Mesothelial cell of epicardium (in vitro differentiated cells): ENCODE results near the gene PABPC3. TPM values are rescaled to one million over a fixed set of nuclear protein-coding genes. Genes with fewer than 3 reads are reported as not detected.

Experiments used
- DNase-seq, 2 experiments: peaks; one replicate each; pipeline ENCODE4 v3.0.0; 2021; ENCODE audit warnings: low spot score in 2 of 2; ENCODE audit not compliant: unreplicated experiment in 2 of 2
- H3K27ac Mint-ChIP-seq: 2 replicates; pipeline ENCODE4 v1.8.0; 2021; ENCODE audit warnings: mixed read lengths
- H3K27me3 Mint-ChIP-seq: 2 replicates; pipeline ENCODE4 v1.8.0; 2021; ENCODE audit warnings: low read depth, mixed read lengths
- H3K36me3 Mint-ChIP-seq: 2 replicates; pipeline ENCODE4 v1.8.0; 2021; ENCODE audit warnings: mixed read lengths
- H3K4me1 Mint-ChIP-seq: 2 replicates; pipeline ENCODE4 v1.8.0; 2021; ENCODE audit warnings: mixed read lengths
- H3K4me3 Mint-ChIP-seq: 2 replicates; pipeline ENCODE4 v1.8.0; 2021; ENCODE audit warnings: mild to moderate bottlenecking, moderate library complexity, mixed read lengths
- H3K9me3 Mint-ChIP-seq: 2 replicates; pipeline ENCODE4 v1.8.0; 2021; ENCODE audit warnings: mixed read lengths
- total RNA-seq: library from RNA; stranded (reverse); gene quantifications from 3 replicates; pipeline ENCODE4 v1.2.1, GENCODE V29; 2021
- TF ChIP-seq, protein P1 (sequence below): fragments of 200-600 bp; sonication (generic); IDR thresholded peaks from one replicate; pipeline ENCODE4 v1.5.0; 2021; ENCODE audit warnings: antibody characterized with exemption; ENCODE audit not compliant: unreplicated experiment

PABPC3 gene
- total RNA-seq, 1 donor from 2014 or later: 0.29 TPM

DNA sequence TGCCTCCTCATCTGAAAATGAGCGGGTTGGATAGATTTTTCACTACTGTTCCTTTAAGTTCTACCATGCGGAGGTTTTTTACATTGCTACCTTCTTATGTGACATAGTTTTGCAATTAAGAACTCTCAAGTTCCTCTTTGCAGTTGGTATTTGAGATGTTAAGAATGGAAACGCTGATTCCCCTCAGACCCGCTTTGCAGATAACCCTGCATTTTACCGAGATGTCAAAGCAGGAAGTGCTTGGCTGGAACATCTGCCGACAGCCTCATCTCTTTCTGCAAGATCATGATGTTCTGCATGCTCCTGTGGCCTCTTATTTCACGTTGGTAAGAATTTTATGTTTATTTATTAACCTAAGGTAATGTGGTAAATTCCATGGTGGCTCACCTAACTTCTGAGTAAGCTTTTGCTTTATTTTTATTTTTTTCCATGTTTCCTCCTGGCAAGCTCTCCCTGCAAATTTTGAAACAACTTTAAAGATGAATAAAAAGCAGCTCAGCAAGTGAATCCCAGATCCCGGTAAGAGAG, 22.5 kb downstream of the PABPC3 start:
- Mint-ChIP-seq H3K4me3 (no peak overlapping the region), H3K27ac (no peak overlapping the region), H3K9me3 (peaks cover 21% of the 10 kb centered on the region), H3K4me1 (peaks cover 23% of the 10 kb centered on the region), H3K36me3 (peaks cover under 1% of the 10 kb centered on the region), H3K27me3 (no peaks in the 10 kb centered on the region)
- TF ChIP-seq, protein P1, sequence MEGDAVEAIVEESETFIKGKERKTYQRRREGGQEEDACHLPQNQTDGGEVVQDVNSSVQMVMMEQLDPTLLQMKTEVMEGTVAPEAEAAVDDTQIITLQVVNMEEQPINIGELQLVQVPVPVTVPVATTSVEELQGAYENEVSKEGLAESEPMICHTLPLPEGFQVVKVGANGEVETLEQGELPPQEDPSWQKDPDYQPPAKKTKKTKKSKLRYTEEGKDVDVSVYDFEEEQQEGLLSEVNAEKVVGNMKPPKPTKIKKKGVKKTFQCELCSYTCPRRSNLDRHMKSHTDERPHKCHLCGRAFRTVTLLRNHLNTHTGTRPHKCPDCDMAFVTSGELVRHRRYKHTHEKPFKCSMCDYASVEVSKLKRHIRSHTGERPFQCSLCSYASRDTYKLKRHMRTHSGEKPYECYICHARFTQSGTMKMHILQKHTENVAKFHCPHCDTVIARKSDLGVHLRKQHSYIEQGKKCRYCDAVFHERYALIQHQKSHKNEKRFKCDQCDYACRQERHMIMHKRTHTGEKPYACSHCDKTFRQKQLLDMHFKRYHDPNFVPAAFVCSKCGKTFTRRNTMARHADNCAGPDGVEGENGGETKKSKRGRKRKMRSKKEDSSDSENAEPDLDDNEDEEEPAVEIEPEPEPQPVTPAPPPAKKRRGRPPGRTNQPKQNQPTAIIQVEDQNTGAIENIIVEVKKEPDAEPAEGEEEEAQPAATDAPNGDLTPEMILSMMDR: no peak
- no peak for DNase-seq

DNA sequence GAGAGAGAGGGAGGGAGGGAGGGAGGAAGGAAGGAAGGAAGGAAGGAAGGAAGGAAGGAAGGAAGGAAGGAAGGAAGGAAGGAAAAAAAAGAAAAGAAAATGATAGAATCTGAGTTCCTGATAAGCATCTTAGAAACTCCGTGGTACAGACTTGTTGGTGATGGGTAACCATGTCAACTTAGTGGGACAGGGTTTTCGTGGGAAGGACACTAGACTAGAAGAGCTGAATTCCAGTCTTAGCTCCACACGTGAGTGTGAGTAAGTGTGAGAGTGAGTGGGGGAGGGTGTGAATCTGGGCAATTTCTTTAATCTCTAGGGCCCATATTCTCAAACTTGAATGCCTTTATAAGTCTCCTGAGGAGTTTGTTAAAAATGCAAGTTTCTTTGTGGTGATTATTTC, 35.0 kb downstream of the PABPC3 start:
- TF ChIP-seq, protein P1: no peak
- DNase-seq: no peak
- no peaks in the 10 kb centered on the region for H3K4me1 Mint-ChIP-seq
- H3K27me3 Mint-ChIP-seq: peaks cover 2% of the 10 kb centered on the region
- H3K36me3 Mint-ChIP-seq: no peaks in the 10 kb centered on the region
- peaks cover 21% of the 10 kb centered on the region for H3K9me3 Mint-ChIP-seq
- H3K4me3 Mint-ChIP-seq: no peak overlapping the region
- H3K27ac Mint-ChIP-seq: no peak overlapping the region

DNA sequence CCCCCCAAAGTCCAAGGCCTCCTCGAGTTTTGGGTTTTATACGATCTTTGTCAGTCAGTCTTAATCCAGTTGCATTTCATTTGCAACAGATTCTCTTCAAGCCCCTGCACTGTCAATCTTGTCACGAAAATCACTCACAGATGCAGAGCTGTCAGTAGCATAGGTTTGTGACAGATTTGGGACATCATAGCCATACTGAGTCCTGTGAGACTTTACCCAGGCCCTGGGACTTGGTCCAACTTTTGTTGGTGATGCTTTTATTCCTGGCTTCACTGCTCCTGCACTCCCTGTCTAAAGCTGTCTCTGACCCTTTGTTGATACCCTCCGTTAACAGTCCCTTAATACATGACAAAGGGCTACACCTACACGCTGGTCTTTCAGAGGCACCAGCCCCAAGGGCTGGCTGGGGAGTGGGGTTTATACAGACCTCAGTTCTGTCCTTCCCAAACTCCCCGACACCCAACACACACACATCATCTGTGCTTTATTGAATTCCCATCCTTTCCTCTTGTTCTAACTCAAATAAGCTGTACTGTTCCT, 36.0 kb downstream of the PABPC3 start:
- H3K4me1 Mint-ChIP-seq: peaks cover 4% of the 10 kb centered on the region
- H3K27me3 Mint-ChIP-seq: peaks cover 2% of the 10 kb centered on the region
- no peak overlapping the region for H3K27ac Mint-ChIP-seq
- H3K4me3 Mint-ChIP-seq: no peak overlapping the region
- no peak for DNase-seq
- peaks cover 13% of the 10 kb centered on the region for H3K9me3 Mint-ChIP-seq
- TF ChIP-seq, protein P1: no peak
- H3K36me3 Mint-ChIP-seq: no peaks in the 10 kb centered on the region

DNA sequence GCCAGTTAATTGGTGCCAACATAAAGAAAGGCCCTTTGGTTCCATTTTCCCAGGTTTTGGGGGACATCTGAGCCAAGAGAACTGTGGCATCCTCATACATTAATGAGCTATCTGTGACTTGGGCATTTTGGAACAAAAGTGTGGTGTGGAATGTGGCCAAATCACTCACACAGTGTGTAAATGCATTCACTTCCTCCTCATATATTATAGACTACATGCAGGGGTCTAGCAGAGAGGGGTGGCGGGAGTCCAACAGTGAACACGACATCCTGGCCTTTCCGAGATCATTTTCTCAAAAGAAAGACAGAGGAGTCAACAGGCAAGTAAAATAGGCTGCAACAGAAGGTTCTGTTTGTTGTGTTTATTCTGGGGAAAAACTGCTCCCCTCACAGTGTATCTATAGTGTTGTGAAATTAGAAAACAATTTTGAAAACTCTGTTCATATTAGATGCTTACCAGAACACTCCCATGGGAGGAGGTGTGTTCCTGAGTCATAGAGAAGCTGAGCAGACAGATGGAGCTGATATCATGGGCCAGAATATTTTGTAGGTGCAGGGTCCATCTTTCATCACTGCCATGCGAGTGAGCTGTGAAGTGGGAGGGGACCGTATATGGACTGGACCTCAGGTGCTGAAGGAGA, 36.9 kb downstream of the PABPC3 start:
- H3K9me3 Mint-ChIP-seq: peaks cover 9% of the 10 kb centered on the region
- peaks cover 2% of the 10 kb centered on the region for H3K27me3 Mint-ChIP-seq
- no peak overlapping the region for H3K27ac Mint-ChIP-seq
- TF ChIP-seq, protein P1: no peak
- no peak for DNase-seq
- H3K4me1 Mint-ChIP-seq: peaks cover 13% of the 10 kb centered on the region
- no peaks in the 10 kb centered on the region for H3K36me3 Mint-ChIP-seq
- no peak overlapping the region for H3K4me3 Mint-ChIP-seq

DNA sequence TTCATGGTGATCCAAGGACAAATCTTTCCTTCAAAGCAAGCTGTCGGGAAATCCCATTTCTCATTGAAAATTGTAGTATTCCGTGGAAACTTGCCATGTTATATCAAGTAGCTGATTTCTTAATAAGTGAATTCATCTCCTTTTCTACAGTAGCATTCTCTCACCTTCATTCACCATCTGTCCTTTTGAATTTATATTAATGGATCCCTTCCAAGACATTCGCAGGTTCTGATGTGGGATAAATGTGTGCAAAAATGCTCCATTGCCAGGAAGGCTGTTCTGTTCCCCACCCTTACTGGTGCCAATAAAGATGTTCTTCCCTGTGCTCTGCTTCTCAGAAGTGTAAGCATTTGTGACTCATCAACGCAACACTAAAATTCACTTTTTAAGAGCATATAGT, 40.0 kb downstream of the PABPC3 start:
- DNase-seq: no peak
- TF ChIP-seq, protein P1: no peak
- no peak overlapping the region for H3K4me3 Mint-ChIP-seq
- H3K9me3 Mint-ChIP-seq: peaks cover 9% of the 10 kb centered on the region
- H3K4me1 Mint-ChIP-seq: peaks cover 14% of the 10 kb centered on the region
- peaks cover 2% of the 10 kb centered on the region for H3K27me3 Mint-ChIP-seq
- no peak overlapping the region for H3K27ac Mint-ChIP-seq
- H3K36me3 Mint-ChIP-seq: no peaks in the 10 kb centered on the region
